ENCODE data around the gene PPM1L.

The PPM1L gene

DNA sequence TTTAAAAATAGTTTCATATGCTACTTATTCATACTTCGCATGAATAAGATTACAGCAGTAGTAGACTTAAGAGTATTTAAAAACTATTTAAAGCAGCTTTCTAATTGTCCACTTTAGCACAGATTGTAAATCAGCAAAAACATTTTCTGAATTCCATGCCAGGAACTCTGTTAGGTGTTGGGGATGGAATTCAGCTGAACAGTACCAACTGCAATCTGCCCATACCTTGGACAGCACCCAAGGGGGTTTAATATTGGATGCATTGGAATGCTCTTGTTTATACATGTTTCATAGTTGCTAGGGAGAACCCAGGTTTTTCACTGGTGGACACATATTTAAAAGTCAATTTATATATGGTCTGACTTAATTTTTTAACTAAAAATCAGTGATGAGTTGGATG lies 74.8 kb downstream of the PPM1L start:
- no peak for TF ChIP-seq ZNF274 (IDR thresholded peaks at IDR 0.05; ENCODE audit: low read depth, low read length)
- no peak overlapping the region for H3K4me3 ChIP-seq (ENCODE audit: low read length)

DNA sequence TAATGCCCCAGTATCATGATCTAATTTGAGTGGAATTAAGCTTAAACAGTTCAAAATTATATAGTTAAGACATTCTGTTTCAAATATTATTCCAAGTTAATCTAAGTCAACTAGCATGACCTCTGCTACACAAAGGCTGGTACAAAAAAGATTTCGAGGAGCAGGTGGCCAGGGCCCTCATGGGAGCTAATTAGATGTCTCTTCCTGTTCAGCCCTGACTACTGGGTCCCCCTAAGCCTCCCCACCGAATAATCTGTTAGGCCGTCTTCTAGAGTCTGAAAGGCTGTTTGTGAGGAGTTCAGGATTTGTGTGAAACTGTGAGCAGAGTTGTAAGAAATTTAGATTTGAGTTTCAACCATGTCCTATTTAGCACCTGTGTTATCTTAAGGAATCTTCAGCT lies 75.4 kb downstream of the PPM1L start:
- H3K4me3 ChIP-seq (ENCODE audit: low read length) = no peak overlapping the region
- TF ChIP-seq ZNF274 (IDR thresholded peaks at IDR 0.05; ENCODE audit: low read depth, low read length) = no peak

DNA sequence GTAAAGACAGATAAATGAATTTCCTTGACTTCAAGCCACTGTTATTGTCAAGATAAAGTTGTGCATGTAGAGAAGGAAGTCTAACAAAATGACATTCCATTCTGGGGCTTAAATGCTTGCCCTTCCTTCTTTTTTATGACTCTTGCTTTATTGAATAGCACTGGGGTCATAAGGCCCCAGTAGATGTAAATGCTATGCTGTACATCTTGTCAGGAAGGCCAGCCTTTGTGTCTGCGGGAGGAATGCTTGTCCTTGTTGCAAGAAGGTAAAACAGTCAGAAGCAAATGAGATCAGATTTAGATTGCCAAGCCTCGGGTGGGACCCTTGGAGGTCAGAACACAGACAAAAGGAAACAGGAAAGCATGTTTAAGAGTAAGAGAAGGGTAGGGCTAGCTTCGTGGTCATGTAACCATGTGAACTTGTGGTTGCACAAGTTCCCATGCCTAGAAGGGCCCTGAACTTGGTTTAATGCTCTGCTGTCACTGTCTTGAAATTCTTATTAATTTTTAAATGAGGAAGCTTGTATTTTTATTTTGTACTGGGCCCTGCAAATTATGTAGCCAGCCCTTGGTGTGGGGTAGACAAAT lies 81.5 kb downstream of the PPM1L start:
- TF ChIP-seq ZNF274 (IDR thresholded peaks at IDR 0.05; ENCODE audit: low read depth, low read length) = no peak
- no peak overlapping the region for H3K4me3 ChIP-seq (ENCODE audit: low read length)

DNA sequence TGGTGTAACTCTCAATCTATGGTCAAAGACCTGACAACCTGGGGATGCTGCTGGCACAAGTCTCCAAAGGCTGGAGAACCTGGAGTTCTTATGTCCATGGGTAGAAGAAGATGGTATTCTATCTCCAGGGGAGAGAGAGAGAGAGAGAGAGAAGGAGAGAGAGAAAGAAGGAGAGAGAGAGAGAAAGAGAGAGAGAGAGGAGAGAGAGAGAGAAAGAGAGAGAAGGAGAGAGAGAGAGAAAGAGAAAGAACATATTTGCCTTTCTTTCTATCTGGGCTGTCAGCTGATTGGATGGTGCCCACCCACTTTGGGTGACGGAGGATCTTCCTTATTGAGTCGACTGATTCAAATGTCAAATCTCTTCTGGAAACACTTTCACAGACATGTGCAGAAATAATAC lies 84.6 kb downstream of the PPM1L start:
- no peak overlapping the region for H3K4me3 ChIP-seq (ENCODE audit: low read length)
- no peak for TF ChIP-seq ZNF274 (IDR thresholded peaks at IDR 0.05; ENCODE audit: low read depth, low read length)

DNA sequence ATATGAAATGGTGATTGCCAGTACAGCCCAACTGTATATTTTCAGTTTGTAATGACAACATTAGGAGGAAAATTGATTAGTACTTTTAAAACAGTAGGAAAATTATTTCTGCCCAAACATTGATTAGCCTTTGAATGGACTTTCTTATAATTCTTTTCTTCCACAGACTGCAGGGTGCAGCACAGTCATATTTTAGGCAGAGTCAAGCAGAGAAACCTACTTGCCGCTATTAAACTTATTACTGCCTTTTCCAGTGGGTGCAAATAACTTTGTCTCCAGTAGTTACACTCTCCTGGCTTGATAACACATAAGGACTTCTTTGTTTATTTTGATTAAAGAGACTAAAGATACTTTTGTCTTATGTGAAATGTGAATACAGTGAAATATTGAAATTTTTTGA lies 85.4 kb downstream of the PPM1L start:
- no peak for TF ChIP-seq ZNF274 (IDR thresholded peaks at IDR 0.05; ENCODE audit: low read depth, low read length)
- no peak overlapping the region for H3K4me3 ChIP-seq (ENCODE audit: low read length)

DNA sequence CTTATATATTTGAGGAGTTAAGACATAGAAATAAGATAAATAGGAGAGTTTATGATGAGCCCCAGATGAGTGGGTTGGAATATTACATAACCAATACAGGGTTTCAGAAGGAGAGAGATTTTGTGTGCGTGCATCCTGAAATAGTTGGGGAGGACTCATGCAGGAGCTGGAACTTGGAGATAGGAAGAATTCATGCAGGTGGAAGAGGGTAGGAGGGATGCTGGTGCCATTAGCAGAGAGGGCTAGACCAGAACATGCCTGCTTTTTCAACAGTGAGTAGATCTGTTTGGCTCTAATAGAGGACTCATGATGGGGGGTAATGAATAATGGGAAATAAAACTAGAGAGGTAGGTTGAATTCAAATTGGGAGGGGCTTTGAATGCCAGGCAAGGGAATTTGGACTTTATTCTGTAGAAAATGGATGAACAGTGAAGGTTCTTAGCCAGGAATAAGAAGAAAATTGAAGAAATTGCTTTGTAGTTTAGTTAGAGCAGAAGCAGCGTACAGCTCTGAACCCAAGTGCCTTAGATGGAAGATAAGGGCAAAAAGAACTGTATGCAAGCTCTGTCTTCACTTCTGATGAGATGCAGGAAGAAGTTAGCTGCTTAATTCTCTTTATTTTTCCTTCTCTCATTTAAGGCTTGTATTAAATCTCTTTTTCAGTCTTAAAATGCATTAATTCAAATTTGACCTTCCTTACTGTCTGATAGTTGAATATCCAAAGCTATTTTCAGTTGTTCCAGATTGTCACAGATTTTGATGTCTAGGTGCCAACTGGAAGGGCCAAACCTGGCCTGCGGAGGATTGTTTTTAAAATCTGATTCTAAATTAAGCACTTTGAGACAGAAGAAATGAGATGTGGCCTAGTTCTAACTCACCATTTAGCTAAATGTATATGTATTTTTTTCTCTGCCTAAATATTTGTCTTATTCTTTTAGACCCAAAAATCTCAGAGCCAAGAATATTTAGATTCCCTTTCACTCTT lies 86.3 kb downstream of the PPM1L start:
- TF ChIP-seq ZNF274 (IDR thresholded peaks at IDR 0.05; ENCODE audit: low read depth, low read length) = no peak
- no peak overlapping the region for H3K4me3 ChIP-seq (ENCODE audit: low read length)

DNA sequence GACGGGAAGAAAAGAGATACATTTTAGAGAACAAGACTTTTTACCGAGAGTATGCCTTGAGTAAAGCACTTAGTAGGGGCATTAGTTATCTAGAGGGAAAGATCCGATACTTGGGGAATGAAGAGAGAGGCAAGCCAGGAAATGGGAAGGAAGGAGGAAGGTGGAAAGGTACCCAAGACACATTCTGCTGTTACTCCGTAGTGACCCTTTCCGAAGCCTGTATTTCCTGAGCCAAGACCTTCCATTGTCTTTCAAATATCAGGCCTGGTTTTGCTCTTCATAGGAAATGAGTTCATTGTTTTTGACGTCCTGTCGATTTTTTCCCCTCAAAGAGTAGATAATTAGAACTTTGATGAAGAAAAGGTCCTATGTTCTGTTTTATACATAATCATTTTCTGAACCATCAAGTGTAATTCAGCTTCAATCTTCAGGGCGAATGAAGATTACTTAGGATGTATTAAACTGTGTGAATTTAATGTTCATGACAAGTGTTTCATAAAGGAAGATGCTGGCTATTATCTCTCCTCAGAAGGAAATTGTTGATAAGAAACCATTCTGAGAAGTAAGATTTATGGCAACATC lies 95.7 kb downstream of the PPM1L start:
- TF ChIP-seq ZNF274 (IDR thresholded peaks at IDR 0.05; ENCODE audit: low read depth, low read length) = no peak
- no peak overlapping the region for H3K4me3 ChIP-seq (ENCODE audit: low read length)

DNA sequence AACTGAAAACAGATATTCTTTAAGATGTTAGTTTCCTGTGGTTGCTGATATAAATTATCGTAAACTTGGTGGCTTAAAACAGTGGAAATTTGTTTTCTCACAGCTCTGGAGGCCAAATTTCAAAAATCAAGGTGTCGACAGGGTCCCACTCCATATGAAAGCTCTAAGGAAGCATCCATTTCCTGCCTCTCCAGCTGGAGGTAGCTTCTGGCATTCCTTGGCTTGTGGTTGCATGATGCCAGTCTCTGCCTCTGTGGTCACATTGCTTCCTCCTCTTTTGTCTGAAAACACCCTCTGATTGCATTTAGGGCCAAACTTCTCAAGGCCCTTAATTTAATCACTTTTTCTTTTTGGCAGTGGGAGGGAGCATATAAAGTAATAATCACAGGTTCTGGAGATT lies 96.8 kb downstream of the PPM1L start:
- no peak for TF ChIP-seq ZNF274 (IDR thresholded peaks at IDR 0.05; ENCODE audit: low read depth, low read length)
- no peak overlapping the region for H3K4me3 ChIP-seq (ENCODE audit: low read length)

DNA sequence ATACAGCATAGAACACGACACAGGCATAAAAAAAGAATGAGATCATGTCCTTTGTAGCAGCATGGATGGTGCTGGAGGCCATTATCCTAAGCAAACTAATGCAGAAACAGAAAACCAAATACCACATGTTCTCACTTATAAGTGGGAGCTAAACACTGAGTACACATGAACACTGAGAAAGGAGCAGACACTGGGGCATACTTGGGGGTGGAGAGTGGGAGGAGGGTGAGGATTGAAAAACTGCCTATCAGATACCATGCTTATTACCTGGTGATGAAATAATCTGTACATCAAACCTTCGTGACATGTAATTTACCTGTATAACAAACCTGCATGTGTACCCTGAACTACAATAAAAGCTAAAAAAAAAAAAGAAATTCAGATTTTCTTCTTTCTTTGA lies 100.4 kb downstream of the PPM1L start:
- H3K4me3 ChIP-seq (ENCODE audit: low read length) = no peak overlapping the region
- TF ChIP-seq ZNF274 (IDR thresholded peaks at IDR 0.05; ENCODE audit: low read depth, low read length) = no peak

DNA sequence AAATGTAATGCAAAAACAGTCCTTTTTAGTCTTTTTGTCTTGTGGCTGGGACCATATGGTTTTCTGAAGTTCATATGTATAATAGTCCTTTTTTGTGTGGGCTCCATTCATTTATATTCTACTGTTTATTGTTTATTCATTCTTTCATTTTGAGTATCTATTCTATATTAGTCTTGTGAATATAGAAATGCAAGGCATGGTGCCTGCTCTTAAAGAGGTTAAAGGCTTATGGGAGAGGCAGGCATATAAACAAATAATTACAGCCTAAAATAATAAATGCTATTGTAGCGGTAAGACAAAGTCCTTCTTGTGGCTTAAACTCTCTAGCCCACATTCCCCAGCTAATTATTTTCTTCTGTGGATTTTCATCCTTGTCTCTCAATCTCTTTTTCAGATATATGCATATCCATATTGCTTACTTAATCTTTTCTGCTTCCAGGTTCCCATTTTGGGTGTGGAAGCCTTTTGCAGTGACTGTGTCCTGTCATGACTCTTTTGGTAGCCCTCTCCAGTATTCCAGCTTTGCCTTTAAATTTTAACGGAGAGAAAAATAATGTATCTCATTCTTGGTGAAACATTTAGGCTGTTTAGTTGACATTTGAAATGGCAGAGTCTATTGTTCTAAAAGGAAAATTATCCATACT lies 101.6 kb downstream of the PPM1L start:
- H3K4me3 ChIP-seq (ENCODE audit: low read length) = no peak overlapping the region
- no peak for TF ChIP-seq ZNF274 (IDR thresholded peaks at IDR 0.05; ENCODE audit: low read depth, low read length)

DNA sequence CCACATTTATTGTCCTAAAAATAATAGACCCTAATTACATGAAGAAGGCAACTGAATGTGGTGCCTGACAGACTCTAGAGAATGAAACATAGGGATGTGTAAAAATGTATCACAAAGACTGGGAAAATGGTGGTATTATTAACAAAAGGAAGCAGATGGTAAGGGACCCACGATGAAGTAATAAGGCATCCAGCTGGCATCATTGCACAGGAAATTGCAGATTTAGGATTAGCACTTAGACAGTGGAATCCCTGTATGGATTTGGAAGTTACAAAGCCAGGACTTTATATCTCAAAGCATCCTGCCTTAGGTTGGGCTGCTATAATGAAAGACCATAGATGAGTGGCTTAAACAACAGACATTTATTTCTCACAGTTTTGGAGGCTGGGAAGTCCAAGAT lies 104.3 kb downstream of the PPM1L start:
- no peak for TF ChIP-seq ZNF274 (IDR thresholded peaks at IDR 0.05; ENCODE audit: low read depth, low read length)
- H3K4me3 ChIP-seq (ENCODE audit: low read length) = no peak overlapping the region

DNA sequence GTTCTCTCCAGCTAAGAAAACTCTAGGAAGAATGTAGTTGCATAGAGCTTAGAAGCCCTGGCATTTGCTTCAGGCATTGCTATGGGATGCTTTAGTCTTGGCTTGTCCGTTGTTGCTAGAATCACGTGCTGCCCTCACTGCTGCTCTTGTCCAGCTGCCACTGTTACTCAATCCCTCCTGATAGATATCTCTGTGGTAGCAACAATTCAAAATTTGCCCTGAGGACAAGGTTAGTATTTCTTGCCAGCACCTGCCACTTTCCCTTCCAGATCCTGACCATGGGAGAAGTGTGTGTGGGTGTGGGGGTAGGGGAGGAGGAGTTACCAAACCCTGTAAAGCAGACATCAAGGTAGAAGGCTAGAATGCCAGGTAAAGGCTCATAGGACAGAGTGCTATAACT lies 113.8 kb downstream of the PPM1L start:
- no peak for TF ChIP-seq ZNF274 (IDR thresholded peaks at IDR 0.05; ENCODE audit: low read depth, low read length)
- H3K4me3 ChIP-seq (ENCODE audit: low read length) = no peak overlapping the region

DNA sequence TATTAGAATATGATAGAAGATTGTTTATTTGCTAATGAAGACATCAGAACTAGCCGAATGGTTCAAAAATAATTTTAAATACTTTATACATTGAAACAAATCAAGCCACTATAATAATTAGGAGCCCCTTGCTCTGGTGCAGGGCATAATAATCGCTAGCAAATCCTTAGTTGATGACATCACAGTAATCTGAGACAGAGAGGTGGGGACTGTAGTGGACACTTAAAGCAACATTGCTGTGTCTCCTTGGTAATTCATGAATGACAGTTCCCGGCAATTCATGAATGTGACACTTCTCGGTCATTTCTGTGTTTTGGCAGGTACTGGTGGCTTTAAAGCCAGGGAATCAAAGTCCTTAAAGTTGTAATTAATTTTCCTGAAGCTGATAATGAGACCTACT lies 114.3 kb downstream of the PPM1L start:
- H3K4me3 ChIP-seq (ENCODE audit: low read length) = no peak overlapping the region
- TF ChIP-seq ZNF274 (IDR thresholded peaks at IDR 0.05; ENCODE audit: low read depth, low read length) = no peak

DNA sequence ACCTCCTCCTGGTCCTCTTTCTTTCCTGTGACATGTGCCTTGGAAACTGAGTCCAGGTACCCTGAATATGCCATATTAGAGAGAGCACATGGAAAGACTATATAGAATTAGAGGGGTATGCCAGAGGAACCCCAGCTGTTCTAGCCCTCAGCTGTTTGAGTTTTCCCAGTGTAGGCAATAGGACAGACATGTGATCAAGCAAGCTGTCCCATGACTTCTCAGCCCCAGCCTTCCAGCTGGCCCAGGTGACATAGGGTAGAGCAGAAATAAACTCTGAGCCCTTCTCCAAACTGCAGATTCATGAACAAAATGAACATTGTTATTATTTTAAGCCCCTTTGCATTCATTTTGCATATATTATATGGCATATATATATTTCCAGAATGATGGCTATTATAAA lies 118.7 kb downstream of the PPM1L start:
- TF ChIP-seq ZNF274 (IDR thresholded peaks at IDR 0.05; ENCODE audit: low read depth, low read length) = no peak

More for the DNA sequence above, 118.7 kb downstream of the PPM1L start:
- no peak overlapping the region for H3K4me3 ChIP-seq (ENCODE audit: low read length)

All from GM08714 (cell line).